Endothelial cell of umbilical vein (primary cell): ENCODE results near the gene RPL23. TPM values are rescaled to one million over a fixed set of nuclear protein-coding genes. Genes with fewer than 3 reads are reported as not detected.

ENCODE experiments used
- BruUV-seq: library from RNA; stranded (reverse); fragments of 400-500 nt; replicated peaks from 2 replicates; lab custom pipeline; 2021; lab: Mats Ljungman, UMichigan
- CTCF ChIA-PET: fragments of 300-600, 350-600 bp; sonication (Branson Sonifier 250); formaldehyde crosslinking; loops from one replicate; lab custom pipeline; 2021; ENCODE audit warnings: antibody characterized with exemption, inconsistent platforms; lab: Charles Lee
- POLR2A ChIA-PET: fragments of 300-600, 350-600 bp; sonication (Branson Sonifier 250); formaldehyde crosslinking; loops from one replicate; lab custom pipeline; 2021; ENCODE audit warnings: antibody characterized with exemption, inconsistent platforms; lab: Charles Lee
- DNase-seq: peaks from one replicate; pipeline ENCODE4 v3.0.0-alpha.2; 2011; ENCODE audit warnings: low read depth, low spot score
- FAIRE-seq: peaks from 2 replicates; lab custom pipeline; 2011; peaks lifted over from hg19 to GRCh38; lab: Jason Lieb, UNC
- H2AFZ ChIP-seq: 2 replicates; pipeline ENCODE4 v1.6.0; 2012; ENCODE audit warnings: low read depth, low read length, control low read depth, inconsistent platforms
- H3K27ac ChIP-seq: 2 replicates; pipeline ENCODE4 v1.5.1; 2011; ENCODE audit warnings: low read depth, mild to moderate bottlenecking, control low read depth, low read length, moderate library complexity; ENCODE audit not compliant: insufficient read depth
- H3K27me3 ChIP-seq, 2 experiments: 2 replicates each; pipeline versions ENCODE4 v1.6.0 to v1.6.1; 2011; ENCODE audit warnings: low read length in 2 of 2, mixed read lengths in 1 of 2; ENCODE audit not compliant: control insufficient read depth in 2 of 2, insufficient read depth in 2 of 2
- H3K36me3 ChIP-seq, 2 experiments: 2 replicates in 1 of 2; 3 replicates in 1 of 2; pipeline ENCODE4 v1.5.1; 2011; ENCODE audit warnings: low read length in 2 of 2, mild to moderate bottlenecking in 1 of 2, moderate library complexity in 1 of 2; ENCODE audit not compliant: control insufficient read depth in 2 of 2, insufficient read depth in 2 of 2; ENCODE audit errors: extremely low read depth in 1 of 2
- H3K4me1 ChIP-seq: 3 replicates; pipeline ENCODE4 v1.5.1; 2011; ENCODE audit warnings: mild to moderate bottlenecking, low read length; ENCODE audit not compliant: control insufficient read depth, insufficient read depth; ENCODE audit errors: extremely low read depth
- H3K4me2 ChIP-seq: 2 replicates; pipeline ENCODE4 v1.6.1; 2011; ENCODE audit warnings: low read length, control low read depth, mixed read lengths; ENCODE audit not compliant: insufficient read depth
- H3K4me3 ChIP-seq, 3 experiments: fragments of 200-600 bp in 1 of 3; sonication (generic), shearing (Covaris generic) in 1 of 3; replicated peaks in 1 of 3; 2 replicates each; pipeline ENCODE4 v1.5.1; 2011 to 2016; ENCODE audit warnings: control low read depth in 3 of 3, low read length in 3 of 3, mild to moderate bottlenecking in 2 of 3, inconsistent platforms in 1 of 3, low read depth in 1 of 3, moderate library complexity in 1 of 3; ENCODE audit not compliant: insufficient read depth in 1 of 3
- H3K79me2 ChIP-seq: 2 replicates; pipeline ENCODE4 v1.6.0; 2012; ENCODE audit warnings: low read length, inconsistent platforms; ENCODE audit not compliant: control insufficient read depth, insufficient read depth
- H3K9ac ChIP-seq: replicated peaks from 2 replicates; pipeline ENCODE3; 2011; ENCODE audit warnings: low read length, control low read depth; ENCODE audit not compliant: insufficient read depth; ENCODE audit errors: extremely low read depth
- H3K9me1 ChIP-seq: replicated peaks from 3 replicates; pipeline ENCODE4 v1.6.0; 2011; ENCODE audit warnings: mild to moderate bottlenecking, low read length; ENCODE audit not compliant: control insufficient read depth, insufficient read depth; ENCODE audit errors: extremely low read depth
- H3K9me3 ChIP-seq: replicated peaks from 2 replicates; pipeline ENCODE4 v1.5.1; 2012; ENCODE audit warnings: low read length, inconsistent platforms; ENCODE audit not compliant: control insufficient read depth, insufficient read depth
- H4K20me1 ChIP-seq: replicated peaks from 2 replicates; pipeline ENCODE3; 2011; ENCODE audit warnings: mild to moderate bottlenecking, low read length; ENCODE audit not compliant: control insufficient read depth, insufficient read depth; ENCODE audit errors: extremely low read depth
- CTCF ChIP-seq, 2 donors: IDR thresholded peaks; 1 replicate in 1 of 2; 2 replicates in 1 of 2; pipeline ENCODE4 v1.5.1; 2011; ENCODE audit warnings: low read length in 2 of 2, mild to moderate bottlenecking in 2 of 2, moderate library complexity in 2 of 2, control low read depth in 1 of 2, inconsistent platforms in 1 of 2, low read depth in 1 of 2; ENCODE audit not compliant: insufficient read depth in 1 of 2; ENCODE audit errors: extremely low read depth in 1 of 2
- EZH2 ChIP-seq: IDR thresholded peaks from 2 replicates; pipeline ENCODE4 v1.6.1; 2012; ENCODE audit warnings: borderline replicate concordance, low read depth, mild to moderate bottlenecking, moderate library complexity, low read length, inconsistent platforms; ENCODE audit not compliant: severe bottlenecking
- FOS ChIP-seq: IDR thresholded peaks from 2 replicates; pipeline ENCODE4 v1.6.1; 2011; ENCODE audit warnings: mild to moderate bottlenecking, low read length, moderate library complexity, borderline replicate concordance; ENCODE audit not compliant: insufficient read depth
- GATA2 ChIP-seq: IDR thresholded peaks from 2 replicates; pipeline ENCODE4 v1.7.0; 2011; ENCODE audit warnings: low read depth, mild to moderate bottlenecking, moderate library complexity, mixed read lengths, low read length; ENCODE audit not compliant: insufficient read length, insufficient read depth
- JUN ChIP-seq: IDR thresholded peaks from 2 replicates; pipeline ENCODE4 v1.6.1; 2011; ENCODE audit warnings: borderline replicate concordance, low read depth; ENCODE audit not compliant: insufficient read length, insufficient read depth
- MAX ChIP-seq: IDR thresholded peaks from 2 replicates; pipeline ENCODE4 v1.6.1; 2011; ENCODE audit not compliant: insufficient read depth, insufficient read length
- POLR2A ChIP-seq: IDR thresholded peaks from 2 replicates; pipeline ENCODE4 v1.6.1; 2012; ENCODE audit warnings: low read depth, mild to moderate bottlenecking, control low read depth, low read length
- POLR2AphosphoS5 ChIP-seq: IDR thresholded peaks from 2 replicates; pipeline ENCODE4 v1.6.1; 2012; ENCODE audit warnings: low read depth, mild to moderate bottlenecking, control low read depth, low read length, moderate library complexity; ENCODE audit not compliant: insufficient read depth
- dilution Hi-C: fragments of 300-500 bp; cut with MboI; formaldehyde crosslinking; loops from one replicate; pipeline ENCODE4 v1.15.0; 2019; ENCODE audit warnings: low sequenced_read_pairs; ENCODE audit not compliant: extremely low pct_ligation_motif_present
- intact Hi-C: fragments of 100-400 bp; cut with micrococcal nuclease; formaldehyde crosslinking; loops from one replicate; pipeline ENCODE4 v1.10.0; 2022
- polyA plus RNA-seq, 4 experiments: library from polyadenylated mRNA; depleted of rRNA in 3 of 4; stranded (reverse) in 3 of 4; unstranded in 1 of 4; fragments of >200 nt; gene quantifications; 2 replicates each; pipeline versions ENCODE4 v1.2.1 to v1.2.3, GENCODE V29; 2011 to 2012; ENCODE audit warnings: missing spikeins in 1 of 4
- total RNA-seq: library from RNA; stranded (reverse); gene quantifications from 2 replicates; pipeline ENCODE4 v1.2.3, GENCODE V29; 2021

The RPL23 gene
- total and polyA plus RNA-seq, 2 donors (not counting 3 experiments of a cell fraction or from before 2014, with no cell fraction given): 1,292 to 1,847 TPM

GRCh38 chr17:38893607-38894006 is 40.1 kb upstream of the RPL23 start:
- Histone ChIP-seq H3K9ac (no peak overlapping the region), H3K27ac (peak overlapping the region; percentile 2), H3K9me1 (no peaks in the 10 kb centered on the region), H3K27me3 (no peaks in the 10 kb centered on the region), H3K36me3 (peaks cover 6 to 35% of the 10 kb centered on the region in 2 experiments), H4K20me1 (no peaks in the 10 kb centered on the region), H3K79me2 (peaks cover 16% of the 10 kb centered on the region), H3K4me1 (peaks cover 41% of the 10 kb centered on the region), H3K4me2 (no peak overlapping the region), H3K4me3 (no peak overlapping the region), H2AFZ (no peak overlapping the region), H3K9me3 (no peaks in the 10 kb centered on the region)
- TF ChIP-seq MAX (no peak), FOS (no peak), POLR2AphosphoS5 (no peak), JUN (no peak), EZH2 (no peak), POLR2A (no peak), GATA2 (no peak), CTCF (IDR thresholded peaks at IDR 0.05; ENCODE audit: extremely low read depth in 1 of 2, insufficient read depth in 1 of 2, low read depth in 1 of 2, low read length in 2 of 2) (no peak)
- ChIA-PET POLR2A (interaction anchor here (0.8 kb wide), 1 partner anchor 24 kb away, joined by 3 read pairs; the partner anchor contains the start of gene LASP1), CTCF (interaction anchor here (0.8 to 1.9 kb wide), 8 partner anchors 8 to 260 kb away, joined by 3 to 7 read pairs (median 5); partner anchors contain the start of gene LASP1)
- BruUV-seq: no TSS peak
- dilution Hi-C loops (no loop called here), intact Hi-C loops (no loop called here)
- peak; percentile 24 for DNase-seq
- peak; percentile 49 for FAIRE-seq
